B cell (primary cell): ENCODE measurements around the gene TRIM46.

Experiments
- EZH2 ChIP-seq: IDR thresholded peaks from 2 replicates; pipeline ENCODE4 v1.6.1; 2012; ENCODE audit warnings: borderline replicate concordance, low read depth, mild to moderate bottlenecking, moderate library complexity, low read length; ENCODE audit not compliant: insufficient read depth, poor library complexity, severe bottlenecking
- TF ChIP-seq, protein P1 (sequence below): fragments of 200-600 bp; IDR thresholded peaks from one replicate; pipeline ENCODE4 v1.8.0; 2022; ENCODE audit warnings: antibody characterized with exemption, mild to moderate bottlenecking

DNA sequence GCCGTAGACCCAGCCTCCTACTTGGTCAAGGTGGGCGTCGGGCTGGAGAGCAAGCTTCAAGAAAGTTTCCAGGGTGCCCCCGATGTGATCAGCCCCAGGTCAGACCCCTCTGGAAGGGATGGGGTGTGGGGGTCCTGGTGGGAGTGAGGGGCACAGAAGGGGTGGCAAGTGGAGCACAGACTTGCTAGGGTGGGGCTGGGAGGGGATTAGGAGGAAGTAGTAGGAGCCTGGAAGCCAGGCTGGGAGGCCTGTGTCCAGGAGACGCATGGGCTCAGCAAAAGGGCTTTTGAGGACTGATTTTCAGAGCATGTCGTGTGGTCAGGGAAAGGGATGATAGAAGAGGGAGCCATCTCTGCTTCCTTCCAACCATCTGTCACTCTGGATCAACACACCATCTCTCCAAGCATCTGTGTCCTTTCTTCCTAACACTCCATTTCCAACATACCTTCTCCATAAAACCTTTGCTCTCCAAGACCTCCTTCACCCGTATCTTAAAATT is 8.5 kb downstream of the TRIM46 start:
- TF ChIP-seq, protein P1, sequence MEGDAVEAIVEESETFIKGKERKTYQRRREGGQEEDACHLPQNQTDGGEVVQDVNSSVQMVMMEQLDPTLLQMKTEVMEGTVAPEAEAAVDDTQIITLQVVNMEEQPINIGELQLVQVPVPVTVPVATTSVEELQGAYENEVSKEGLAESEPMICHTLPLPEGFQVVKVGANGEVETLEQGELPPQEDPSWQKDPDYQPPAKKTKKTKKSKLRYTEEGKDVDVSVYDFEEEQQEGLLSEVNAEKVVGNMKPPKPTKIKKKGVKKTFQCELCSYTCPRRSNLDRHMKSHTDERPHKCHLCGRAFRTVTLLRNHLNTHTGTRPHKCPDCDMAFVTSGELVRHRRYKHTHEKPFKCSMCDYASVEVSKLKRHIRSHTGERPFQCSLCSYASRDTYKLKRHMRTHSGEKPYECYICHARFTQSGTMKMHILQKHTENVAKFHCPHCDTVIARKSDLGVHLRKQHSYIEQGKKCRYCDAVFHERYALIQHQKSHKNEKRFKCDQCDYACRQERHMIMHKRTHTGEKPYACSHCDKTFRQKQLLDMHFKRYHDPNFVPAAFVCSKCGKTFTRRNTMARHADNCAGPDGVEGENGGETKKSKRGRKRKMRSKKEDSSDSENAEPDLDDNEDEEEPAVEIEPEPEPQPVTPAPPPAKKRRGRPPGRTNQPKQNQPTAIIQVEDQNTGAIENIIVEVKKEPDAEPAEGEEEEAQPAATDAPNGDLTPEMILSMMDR, result no peak
- TF ChIP-seq EZH2, result no peak
